ENCODE data around the gene CUL7.

The CUL7 gene

DNA sequence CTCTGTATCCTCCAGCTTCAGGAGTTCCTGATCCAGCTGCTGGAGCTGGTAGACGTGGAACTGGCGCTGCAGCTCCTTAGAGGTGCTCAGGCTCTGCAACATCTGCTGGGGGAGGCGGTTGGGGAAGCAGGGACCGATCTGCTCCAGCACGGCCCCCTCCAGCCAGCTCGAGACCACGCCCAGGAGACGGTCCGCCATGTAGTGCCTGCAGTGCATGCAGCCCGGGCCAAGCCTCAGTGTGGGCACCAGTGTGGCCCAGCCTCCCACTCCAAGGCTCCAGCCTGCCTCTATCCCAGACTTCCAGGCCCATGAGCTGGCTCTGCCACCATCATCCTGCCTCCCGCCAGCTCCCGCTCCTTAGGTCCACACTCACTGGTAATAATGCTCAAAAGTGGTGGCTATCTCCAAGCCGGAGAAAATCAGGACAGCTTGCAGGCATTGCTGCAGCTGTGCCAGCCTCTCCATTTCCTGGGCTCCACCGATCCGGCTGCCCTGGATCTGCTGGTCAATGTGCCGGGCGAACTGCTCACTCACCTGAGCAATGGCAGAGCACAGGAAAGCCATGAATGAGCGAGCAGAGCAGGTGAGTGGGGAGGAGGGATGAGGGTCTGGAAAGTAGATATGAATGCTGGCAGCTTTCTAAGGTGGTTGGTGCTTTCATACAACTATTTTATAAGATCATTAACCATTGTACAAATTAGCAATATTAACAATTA lies 13.0 kb downstream of the CUL7 start:
- Mint-ChIP-seq H3K9me3 (no peaks in the 10 kb centered on the region), H3K36me3 (ENCODE audit: low read depth) (peaks cover 38% of the 10 kb centered on the region)

DNA sequence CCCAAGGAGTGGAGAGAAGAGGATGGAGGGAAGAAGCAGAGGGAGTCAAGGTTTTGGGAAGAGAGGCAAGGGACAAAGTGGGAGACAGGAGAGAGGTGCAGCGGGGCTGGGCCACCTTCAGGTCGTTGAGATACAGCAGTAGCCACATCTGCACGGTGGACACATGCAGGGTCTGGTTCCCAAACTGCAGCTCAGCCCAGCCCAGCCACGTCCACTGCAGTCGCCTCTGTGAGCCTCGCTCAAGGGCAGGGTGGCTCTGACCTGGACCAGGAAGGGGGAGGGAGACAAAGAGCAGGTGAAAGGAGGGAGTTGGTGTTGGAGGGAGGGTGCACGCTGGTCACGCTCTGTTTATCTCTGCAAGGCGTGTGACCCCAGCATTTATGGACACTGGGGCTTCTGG lies 14.9 kb downstream of the CUL7 start:
- Mint-ChIP-seq H3K4me3 (no peak overlapping the region), H3K27ac (no peak overlapping the region), H3K27me3 (no peaks in the 10 kb centered on the region), H3K9me3 (no peaks in the 10 kb centered on the region), H3K36me3 (ENCODE audit: low read depth) (peaks cover 36% of the 10 kb centered on the region), H3K4me1 (ENCODE audit: low read depth) (no peaks in the 10 kb centered on the region)

More for the DNA sequence above, 13.0 kb downstream of the CUL7 start:
- H3K4me3 Mint-ChIP-seq = no peak overlapping the region
- no peaks in the 10 kb centered on the region for H3K27me3 Mint-ChIP-seq
- no peak overlapping the region for H3K27ac Mint-ChIP-seq
- no peaks in the 10 kb centered on the region for H3K4me1 Mint-ChIP-seq (ENCODE audit: low read depth)

DNA sequence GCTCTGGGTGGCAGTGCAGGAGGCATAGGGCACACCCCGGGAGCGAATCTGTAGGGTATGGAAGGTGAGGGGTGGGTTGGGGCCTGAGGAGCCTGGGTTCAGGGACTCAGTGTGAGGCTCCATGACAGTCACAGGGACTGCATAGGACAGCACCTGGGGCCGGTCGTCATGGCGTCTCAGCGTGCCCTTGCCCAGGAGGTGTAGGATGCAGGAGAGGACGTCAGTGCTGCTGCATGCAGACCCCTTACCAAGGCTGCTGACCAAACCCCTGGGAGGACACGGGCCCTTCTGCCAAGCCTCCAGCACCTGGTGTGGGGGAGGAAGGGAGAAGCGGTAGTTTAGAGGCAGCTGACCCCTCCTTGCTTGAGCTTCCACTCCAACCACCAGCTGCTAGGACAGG lies 15.9 kb downstream of the CUL7 start:
- Mint-ChIP-seq H3K4me3 (no peak overlapping the region), H3K27me3 (no peaks in the 10 kb centered on the region), H3K27ac (no peak overlapping the region), H3K9me3 (no peaks in the 10 kb centered on the region), H3K36me3 (ENCODE audit: low read depth) (peaks cover 35% of the 10 kb centered on the region), H3K4me1 (ENCODE audit: low read depth) (no peaks in the 10 kb centered on the region)

DNA sequence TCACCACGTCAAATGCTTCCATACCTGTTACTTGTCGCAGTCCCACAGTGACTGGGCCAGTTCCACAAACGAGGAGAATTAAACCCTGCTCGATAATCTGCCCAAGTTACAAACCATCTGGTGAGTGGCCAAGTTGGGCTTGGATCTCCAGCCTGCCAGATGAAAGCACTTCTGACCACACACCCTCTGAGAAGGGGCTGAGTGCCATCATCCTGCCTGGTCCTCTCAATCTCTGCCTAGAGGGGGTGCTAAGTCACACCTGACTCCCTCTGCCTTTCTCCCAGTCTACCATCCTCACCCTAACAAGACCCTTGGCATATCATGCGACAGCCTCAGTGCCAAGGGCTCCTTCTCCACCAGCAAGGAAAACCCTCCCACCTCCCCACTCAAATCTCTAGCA lies 16.5 kb downstream of the CUL7 start:
- H3K36me3 Mint-ChIP-seq (ENCODE audit: low read depth) = peaks cover 31% of the 10 kb centered on the region
- H3K9me3 Mint-ChIP-seq = no peaks in the 10 kb centered on the region
- no peak overlapping the region for H3K27ac Mint-ChIP-seq
- no peaks in the 10 kb centered on the region for H3K27me3 Mint-ChIP-seq
- H3K4me3 Mint-ChIP-seq = no peak overlapping the region
- no peaks in the 10 kb centered on the region for H3K4me1 Mint-ChIP-seq (ENCODE audit: low read depth)

DNA sequence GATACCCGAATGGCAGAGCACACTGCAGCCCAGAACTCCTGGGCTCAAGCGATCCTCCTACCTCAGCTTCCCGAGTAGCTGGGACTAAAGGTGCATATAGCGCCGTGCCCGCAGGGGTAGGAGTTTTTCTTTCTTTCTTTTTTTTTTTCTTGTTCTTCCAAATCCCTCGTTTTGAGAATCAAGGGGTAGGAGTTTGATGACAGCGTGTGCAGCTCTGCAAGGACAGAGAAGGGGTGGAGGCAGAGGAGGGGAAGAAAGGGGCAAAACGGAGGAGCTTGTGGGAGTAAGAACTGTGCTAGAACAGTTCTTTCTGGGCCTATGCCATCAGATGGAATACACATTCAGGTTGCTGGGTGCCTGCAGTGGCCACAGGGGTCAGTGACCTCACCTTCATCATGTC lies 16.9 kb downstream of the CUL7 start:
- H3K4me1 Mint-ChIP-seq (ENCODE audit: low read depth) = no peaks in the 10 kb centered on the region
- H3K9me3 Mint-ChIP-seq = no peaks in the 10 kb centered on the region
- H3K27me3 Mint-ChIP-seq = no peaks in the 10 kb centered on the region
- H3K27ac Mint-ChIP-seq = no peak overlapping the region
- no peak overlapping the region for H3K4me3 Mint-ChIP-seq
- peaks cover 33% of the 10 kb centered on the region for H3K36me3 Mint-ChIP-seq (ENCODE audit: low read depth)

DNA sequence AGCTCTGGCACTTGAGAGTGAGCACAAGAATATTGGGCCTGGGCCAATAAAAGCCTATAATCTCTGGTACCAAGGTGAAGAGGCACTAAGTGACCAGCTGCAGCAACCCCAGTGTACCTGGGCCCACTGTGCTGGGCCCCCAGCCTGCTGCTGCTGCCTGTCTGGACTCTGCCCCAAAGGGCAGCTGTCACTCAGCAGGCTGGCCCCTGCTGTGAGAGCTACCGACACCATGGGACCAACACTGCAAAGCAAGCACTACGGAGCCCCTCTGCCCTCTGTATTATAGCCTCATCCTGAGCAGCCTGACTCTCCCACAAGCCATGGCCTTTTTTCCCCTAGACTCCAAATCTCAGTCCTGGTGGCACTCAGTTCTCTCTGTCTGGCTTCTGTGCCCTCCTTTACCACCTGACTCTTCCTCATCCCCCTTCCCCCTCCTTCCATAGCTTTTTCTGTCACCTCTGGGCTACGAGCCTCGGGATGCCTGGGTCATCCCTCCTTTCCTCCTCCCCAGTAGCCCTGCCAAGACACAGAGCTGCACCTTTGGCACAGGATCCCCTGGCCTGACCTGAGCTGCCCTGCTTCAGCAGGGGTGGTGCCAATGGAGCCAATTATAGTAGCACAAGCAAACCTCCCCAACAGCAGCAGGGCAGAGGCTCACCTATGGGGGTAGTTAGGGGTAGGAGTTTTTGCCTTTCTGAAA lies 18.0 kb downstream of the CUL7 start:
- H3K4me3 Mint-ChIP-seq = no peak overlapping the region
- H3K9me3 Mint-ChIP-seq = no peaks in the 10 kb centered on the region
- no peaks in the 10 kb centered on the region for H3K27me3 Mint-ChIP-seq
- H3K36me3 Mint-ChIP-seq (ENCODE audit: low read depth) = peaks cover 33% of the 10 kb centered on the region
- H3K4me1 Mint-ChIP-seq (ENCODE audit: low read depth) = no peaks in the 10 kb centered on the region
- H3K27ac Mint-ChIP-seq = no peak overlapping the region

DNA sequence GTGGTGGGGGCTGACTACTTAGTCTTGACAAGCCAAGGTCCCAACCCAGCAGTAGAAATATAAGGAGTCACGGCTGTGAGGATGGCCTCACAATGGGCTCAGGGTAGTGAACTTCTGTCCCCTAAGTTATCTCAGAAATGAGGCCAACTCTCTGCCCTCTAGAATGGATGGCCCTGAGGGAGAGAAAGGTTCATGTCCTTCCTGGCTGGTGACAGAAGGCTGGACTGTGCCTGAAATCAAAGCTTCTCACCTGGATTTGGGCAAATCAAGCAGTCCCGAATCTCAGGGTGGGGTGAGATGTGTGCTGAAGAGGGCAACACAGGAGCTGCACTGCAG lies 19.5 kb downstream of the CUL7 start:
- Mint-ChIP-seq H3K36me3 (ENCODE audit: low read depth) (peaks cover 36% of the 10 kb centered on the region), H3K9me3 (no peaks in the 10 kb centered on the region), H3K27ac (no peak overlapping the region), H3K4me3 (no peak overlapping the region), H3K4me1 (ENCODE audit: low read depth) (no peaks in the 10 kb centered on the region), H3K27me3 (no peaks in the 10 kb centered on the region)

DNA sequence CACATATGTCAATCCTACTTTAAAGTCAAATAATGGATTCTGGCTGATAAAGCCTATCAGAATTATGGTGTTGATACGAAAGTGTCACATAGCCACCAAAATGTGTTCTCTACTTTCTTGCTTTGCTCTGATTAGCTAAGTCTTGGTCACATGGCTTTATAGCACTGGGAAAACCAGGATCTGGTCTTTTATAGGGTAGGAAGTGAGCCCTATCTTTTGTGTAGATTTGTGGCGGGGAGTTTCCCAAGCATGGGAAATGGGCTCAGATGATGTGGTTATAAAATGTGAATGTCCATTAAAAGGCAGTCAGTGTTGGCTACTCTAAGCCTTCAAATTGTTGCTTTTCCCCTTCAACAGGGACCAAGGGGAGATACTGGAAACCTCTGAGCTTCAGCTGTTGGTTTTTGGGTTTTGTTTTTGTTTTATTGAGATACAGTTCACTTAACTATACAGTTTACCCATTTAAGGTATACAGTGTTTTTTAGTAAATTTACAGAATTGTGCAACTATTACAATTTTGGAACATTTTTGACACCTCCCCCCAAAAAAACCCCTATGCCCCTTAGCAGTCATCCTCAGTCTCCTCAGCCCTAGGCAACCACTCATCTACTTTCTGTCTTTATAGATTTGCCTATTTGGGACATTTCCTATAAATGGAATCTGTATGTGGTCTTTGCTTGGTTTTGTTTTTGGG lies 20.0 kb downstream of the CUL7 start:
- no peaks in the 10 kb centered on the region for H3K27me3 Mint-ChIP-seq
- H3K27ac Mint-ChIP-seq = peak overlapping the region; percentile 27
- no peaks in the 10 kb centered on the region for H3K4me1 Mint-ChIP-seq (ENCODE audit: low read depth)
- no peak overlapping the region for H3K4me3 Mint-ChIP-seq
- peaks cover 40% of the 10 kb centered on the region for H3K36me3 Mint-ChIP-seq (ENCODE audit: low read depth)
- H3K9me3 Mint-ChIP-seq = no peaks in the 10 kb centered on the region

DNA sequence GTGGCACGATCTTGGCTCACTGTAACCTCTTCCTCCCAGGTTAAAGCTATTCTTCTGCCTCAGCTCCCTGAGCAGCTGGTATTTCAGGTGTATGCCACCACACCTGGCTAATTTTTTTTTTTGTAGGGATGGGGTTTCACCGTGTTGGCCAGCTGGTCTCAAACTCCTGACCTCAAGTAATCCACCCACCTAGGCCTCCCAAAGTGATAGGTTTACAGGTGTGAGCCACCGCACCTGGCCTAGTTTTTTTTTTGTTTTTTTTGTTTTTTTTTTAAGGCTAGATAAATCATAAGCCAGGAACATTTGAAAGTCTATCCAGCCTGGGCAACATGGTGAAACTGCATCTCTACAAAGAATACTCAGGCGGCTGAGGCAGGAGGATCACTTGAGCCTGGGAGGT lies 21.3 kb downstream of the CUL7 start:
- H3K27me3 Mint-ChIP-seq = no peaks in the 10 kb centered on the region
- no peak overlapping the region for H3K4me3 Mint-ChIP-seq
- no peaks in the 10 kb centered on the region for H3K9me3 Mint-ChIP-seq
- peaks cover 46% of the 10 kb centered on the region for H3K36me3 Mint-ChIP-seq (ENCODE audit: low read depth)
- no peaks in the 10 kb centered on the region for H3K4me1 Mint-ChIP-seq (ENCODE audit: low read depth)
- no peak overlapping the region for H3K27ac Mint-ChIP-seq

DNA sequence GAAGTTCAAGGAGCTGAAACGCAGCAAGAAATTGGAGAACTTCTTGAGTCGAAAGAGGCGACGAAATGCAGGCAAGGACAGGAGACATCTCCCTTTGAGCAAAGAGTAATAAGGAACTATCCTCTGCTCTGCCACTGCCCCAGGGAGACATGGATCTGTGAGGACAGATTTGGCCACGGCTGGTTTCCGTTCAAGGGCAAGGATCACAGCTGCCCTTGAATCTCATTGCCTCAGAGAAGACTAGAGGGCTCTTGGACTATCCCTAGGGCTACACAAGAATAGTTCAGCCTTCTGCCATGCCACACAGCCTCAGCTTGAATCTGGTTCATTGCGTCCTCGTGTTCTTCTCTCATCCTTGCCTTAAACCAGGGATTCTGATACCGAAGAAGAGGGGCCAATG lies 24.5 kb downstream of the CUL7 start:
- peaks cover 60% of the 10 kb centered on the region for H3K36me3 Mint-ChIP-seq (ENCODE audit: low read depth)
- no peak overlapping the region for H3K4me3 Mint-ChIP-seq

DNA sequence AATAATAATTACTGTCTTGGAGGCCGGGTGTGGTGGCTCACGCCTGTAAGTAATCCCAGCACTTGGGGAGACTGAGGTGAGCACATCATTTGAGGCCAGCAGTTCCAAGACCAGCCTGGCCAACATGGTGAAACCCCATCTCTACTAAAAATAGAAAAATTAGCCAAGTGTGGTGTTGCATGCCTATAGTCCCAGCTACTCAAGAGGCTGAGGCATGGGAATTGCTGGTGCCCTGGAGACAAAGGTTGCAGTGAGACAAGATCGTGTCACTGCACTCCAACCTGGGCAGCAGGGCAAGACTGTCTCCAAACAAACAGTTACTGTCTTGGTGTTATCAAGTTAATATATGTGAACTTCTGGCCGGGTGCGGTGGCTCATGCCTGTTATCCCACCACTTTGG lies 27.3 kb downstream of the CUL7 start:
- Mint-ChIP-seq H3K27ac (no peak overlapping the region), H3K36me3 (ENCODE audit: low read depth) (peaks cover 54% of the 10 kb centered on the region), H3K27me3 (no peaks in the 10 kb centered on the region), H3K4me1 (ENCODE audit: low read depth) (peaks cover 26% of the 10 kb centered on the region), H3K9me3 (no peaks in the 10 kb centered on the region), H3K4me3 (no peak overlapping the region)

More for the DNA sequence above, 24.5 kb downstream of the CUL7 start:
- Mint-ChIP-seq H3K4me1 (ENCODE audit: low read depth) (peaks cover 7% of the 10 kb centered on the region), H3K9me3 (no peaks in the 10 kb centered on the region), H3K27ac (no peak overlapping the region), H3K27me3 (no peaks in the 10 kb centered on the region)

DNA sequence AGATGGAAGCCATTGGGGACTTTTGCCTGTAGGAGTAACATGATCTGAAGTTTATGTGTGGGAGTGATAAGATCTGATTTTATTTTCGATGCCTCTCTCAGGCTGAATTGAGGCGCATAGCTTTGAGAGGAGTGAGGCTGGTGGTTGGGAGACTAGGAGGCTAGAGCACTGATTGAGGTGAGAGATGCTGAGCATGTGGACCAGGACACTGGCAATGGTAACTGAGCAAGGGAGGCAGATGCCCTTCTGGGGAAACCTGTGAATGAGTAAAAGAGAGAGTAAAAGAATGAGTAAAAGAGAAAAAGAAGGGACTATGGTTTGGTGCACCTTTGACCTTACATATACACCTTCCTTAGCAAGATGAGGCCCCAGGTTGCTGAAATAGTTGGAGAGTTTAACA lies 29.2 kb downstream of the CUL7 start:
- H3K27ac Mint-ChIP-seq = peak overlapping the region; percentile 72
- H3K36me3 Mint-ChIP-seq (ENCODE audit: low read depth) = peaks cover 46% of the 10 kb centered on the region
- H3K4me1 Mint-ChIP-seq (ENCODE audit: low read depth) = peaks cover 36% of the 10 kb centered on the region
- no peaks in the 10 kb centered on the region for H3K9me3 Mint-ChIP-seq
- H3K4me3 Mint-ChIP-seq = peak overlapping the region; percentile 10
- no peaks in the 10 kb centered on the region for H3K27me3 Mint-ChIP-seq

DNA sequence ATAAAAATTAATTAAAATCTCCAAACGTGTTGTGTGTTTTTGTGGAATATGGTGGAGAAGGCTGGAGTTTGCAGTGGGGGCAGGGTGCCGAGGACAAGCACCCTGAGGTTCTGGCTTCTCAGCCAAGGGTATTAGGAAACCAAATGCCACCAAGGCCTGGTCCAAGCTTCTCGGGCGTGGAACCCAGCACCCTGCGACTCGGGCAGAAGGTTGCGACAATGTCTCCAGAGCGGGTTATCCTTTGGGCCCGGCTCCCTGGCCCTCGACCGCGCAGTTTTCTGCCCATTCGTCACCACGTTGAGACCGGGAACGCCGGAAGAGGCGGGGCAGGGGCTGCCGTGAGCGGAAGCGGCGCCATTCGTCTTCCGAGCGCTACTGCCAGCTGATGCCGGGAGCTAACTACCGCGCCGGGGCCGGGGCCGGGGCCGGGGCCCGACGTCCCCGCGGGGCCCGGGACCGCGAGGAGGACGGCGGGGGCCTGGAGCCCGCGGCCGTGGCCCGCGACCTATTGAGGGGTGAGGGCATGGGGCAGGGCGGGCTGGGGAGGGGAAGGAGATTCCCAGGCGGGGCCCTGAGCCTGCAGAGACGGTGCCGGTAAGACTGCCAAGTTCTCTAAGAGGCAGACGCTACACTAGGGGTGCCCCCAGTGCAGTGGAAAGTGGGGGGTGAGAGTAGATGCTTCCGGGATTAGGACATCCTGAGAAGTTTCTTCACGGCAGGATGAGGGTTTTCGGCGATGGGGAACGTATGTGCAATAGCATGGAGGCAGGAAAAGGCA lies 32.2 kb downstream of the CUL7 start, which contains the start of gene RRP36:
TSS of gene RRP36 (plus strand) at position 354 of the 778 bp plus-strand sequence. CDS start at position 386, 32 bp downstream.
- Mint-ChIP-seq H3K4me1 (ENCODE audit: low read depth) (peaks cover 41% of the 10 kb centered on the region), H3K9me3 (no peaks in the 10 kb centered on the region), H3K27ac (peak within 1 kb of the TSS; percentile 92), H3K36me3 (ENCODE audit: low read depth) (peaks cover 33% of the 10 kb centered on the region), H3K4me3 (peak within 1 kb of the TSS; percentile 98), H3K27me3 (no peaks in the 10 kb centered on the region)

DNA sequence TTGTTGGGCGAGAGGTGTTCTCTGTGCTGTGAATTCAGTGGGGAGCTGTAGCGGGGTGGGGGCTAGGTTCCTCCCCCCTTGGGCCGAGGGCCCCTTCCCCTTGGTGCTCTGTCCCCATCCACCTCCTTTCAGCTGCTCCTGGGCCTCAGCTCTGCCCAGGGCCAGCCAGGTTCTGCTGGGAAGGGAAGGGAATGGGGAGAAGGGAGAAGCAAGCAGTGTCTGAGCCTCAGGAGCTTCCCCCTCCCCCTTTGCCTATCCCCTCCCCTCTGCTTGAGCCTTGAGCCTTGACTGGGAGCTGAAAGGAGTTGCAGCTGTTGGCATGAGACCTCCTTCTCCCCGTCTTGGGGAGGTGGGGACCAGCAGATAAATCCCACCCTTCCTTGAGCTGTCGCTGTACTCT lies 32.8 kb downstream of the CUL7 start:
- Mint-ChIP-seq H3K4me3 (peak overlapping the region; percentile 98), H3K9me3 (no peaks in the 10 kb centered on the region), H3K36me3 (ENCODE audit: low read depth) (peaks cover 28% of the 10 kb centered on the region), H3K27me3 (no peaks in the 10 kb centered on the region), H3K4me1 (ENCODE audit: low read depth) (peaks cover 47% of the 10 kb centered on the region), H3K27ac (peak overlapping the region; percentile 65)

Data from stimulated activated naive CD8-positive, alpha-beta T cell treated with anti-CD3 and anti-CD28 coated beads, Interleukin-15, Interleukin-2, amounts not matched to agents 100 ng/mL and 50 ng/mL, for 24 hours (primary cell).